Right forelimb (tissue), 1 donor: ENCODE measurements around the gene DIP2C.

Experiments used
- DNase-seq: peaks from one replicate; pipeline ENCODE4 v3.0.0-alpha.2; 2018

Gene DIP2C

DNA sequence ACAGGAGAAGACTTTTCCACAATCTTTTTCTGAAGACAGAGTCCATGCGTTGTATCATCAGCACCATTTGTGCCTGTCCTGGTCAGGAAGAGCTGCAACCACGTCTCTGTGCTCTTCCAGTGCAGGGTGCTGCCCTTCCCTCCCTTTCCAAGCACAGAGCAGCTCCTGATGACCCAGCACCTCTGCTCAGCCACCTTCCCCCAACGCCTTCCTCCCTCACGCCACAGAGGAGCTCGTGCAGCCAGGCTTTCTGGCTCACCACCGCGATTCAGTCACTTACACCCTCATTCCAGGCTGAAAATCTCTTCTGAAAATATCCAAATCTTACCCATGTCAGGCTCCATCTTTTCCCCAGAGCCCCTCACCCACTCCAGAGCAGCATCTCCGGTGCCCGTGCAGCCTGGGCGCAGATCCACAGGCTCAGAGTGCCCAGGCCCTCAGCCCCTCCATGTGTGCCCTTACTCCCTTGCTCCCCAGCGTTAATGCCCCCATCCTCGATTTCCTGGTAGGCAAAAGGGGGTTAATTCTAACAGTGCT lies 181.5 kb downstream of the DIP2C start:
- DNase-seq: no peak

DNA sequence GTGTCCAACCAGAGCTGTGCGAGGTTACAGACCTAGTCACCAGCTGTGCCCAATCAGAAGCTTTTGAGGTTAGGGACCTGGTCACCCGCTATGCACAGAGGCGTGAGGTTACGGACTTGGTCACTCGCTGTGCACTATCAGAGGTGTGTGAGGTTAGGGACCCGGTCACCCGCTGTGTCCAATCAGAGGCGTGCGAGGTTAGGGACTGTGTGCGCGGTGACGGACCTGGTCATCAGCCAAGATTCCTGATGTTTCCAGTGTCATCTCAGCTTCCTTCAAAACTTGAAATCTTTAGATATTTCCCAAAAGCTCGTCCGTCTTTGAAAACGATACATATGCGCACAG lies 182.1 kb downstream of the DIP2C start:
- DNase-seq: no peak

DNA sequence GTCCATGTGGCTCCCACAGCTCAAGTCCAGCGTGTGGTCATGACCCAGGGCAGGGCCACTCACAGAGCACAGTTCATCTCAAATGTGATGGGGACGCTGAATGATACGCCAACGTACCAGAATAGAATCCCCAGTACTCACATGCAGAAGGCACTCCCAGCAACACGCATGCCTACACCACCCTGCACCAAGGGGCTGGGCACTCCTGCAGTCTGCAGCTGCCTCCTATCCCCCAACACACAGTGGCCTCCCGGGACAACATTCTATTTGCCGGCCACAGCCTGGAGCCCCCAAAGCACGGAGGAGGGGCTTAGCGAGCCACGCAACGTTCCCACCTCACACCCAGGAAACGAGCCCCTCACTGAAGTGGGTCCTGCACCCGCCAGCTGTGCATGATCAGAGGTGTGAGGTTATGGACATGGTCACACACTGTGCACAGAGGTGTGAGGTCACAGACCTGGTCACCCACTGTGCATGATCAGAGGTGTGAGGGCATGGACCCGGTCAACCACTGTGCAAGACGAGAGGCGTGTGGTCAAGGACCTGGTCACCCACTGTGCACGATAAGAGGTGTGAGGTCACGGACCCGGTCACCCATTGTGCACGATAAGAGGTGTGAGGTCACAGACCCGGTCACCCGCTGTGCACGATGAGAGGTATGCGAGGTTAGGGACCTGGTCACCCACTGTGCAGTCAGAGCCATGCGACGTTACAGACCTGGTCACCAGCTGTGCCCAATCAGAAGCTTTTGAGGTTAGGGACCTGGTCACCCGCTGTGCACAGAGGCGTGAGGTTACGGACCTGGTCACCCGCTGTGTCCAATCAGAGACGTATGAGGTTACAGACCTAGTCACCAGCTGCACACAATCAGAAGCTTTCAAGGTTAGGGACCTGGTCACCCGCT lies 182.8 kb downstream of the DIP2C start:
- no peak for DNase-seq

DNA sequence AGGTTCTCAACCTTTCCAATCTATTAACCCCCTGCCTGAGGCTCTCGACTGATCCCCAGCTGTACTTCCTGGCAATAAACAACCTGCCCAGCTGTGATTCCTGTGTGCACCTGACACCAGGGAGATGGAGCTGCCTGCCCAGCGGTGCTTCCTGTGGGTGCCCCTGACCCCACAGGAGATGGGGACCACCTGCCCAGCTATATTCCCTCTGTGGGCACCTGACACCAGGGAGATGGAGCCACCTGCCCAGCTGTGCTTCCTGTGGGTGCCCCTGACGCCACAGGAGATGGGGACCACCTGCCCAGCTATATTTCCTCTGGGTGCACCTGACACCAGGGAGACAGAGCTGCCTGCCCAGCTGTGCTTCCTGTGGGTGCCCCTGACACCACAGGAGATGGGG lies 184.0 kb downstream of the DIP2C start:
- DNase-seq: no peak

DNA sequence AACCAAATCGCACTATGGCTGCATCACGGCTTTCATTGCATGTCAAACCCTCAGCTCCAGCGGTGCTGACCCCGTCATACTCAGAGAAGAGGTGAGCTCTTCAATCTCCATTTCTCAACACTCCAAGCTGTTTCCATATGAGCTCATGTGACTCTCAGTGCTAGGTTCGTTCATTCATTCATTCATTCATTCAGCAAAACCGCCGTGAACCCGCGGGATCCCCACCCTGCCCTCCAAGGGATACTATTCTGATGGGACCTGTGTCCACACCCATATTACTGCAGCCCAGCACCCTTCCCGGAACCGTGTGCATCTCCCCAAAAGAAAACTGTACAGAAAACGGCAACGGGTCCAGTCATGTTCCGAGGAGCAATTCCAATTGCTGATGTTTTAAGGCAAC lies 184.7 kb downstream of the DIP2C start:
- no peak for DNase-seq

DNA sequence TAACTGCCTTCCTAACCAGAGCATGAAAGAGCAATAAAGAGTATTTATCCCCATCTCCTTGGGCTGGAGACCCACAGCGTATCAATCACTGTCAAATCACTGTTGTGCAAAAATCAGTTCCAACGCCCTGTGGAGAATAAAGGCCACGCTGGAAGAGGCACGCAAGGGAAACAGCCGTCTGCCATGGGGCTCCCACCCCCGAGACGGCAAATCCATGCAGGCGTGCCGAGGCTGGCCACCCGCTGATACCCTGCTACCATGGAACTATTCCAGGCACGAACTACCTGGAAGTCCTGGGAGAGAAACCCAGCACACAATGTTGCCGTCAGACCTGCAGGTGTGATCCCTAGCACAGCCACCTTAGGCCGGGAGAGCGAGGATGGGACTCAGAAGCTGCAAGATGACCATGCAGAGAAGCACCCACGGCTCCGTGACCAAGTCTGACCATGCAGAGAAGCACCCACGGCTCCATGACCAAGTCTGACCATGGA lies 185.3 kb downstream of the DIP2C start:
- no peak for DNase-seq

DNA sequence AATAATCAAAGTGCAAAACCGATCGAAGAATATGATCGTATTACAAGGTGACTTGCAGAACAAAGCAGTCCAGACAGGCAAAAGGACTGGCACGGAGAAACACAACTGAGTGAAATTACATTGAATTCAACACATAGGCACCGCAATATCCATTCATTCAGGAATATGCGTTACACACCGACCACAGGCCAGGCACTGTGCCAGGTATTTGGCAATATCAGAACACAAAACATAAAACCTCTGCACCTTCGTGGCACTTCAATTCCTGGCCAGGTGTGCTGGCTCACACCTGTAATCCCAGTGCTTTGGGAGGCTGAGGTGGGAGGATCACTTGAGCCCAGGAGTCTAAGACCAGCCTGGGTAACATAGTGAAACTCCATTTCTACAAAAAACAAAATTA lies 187.9 kb downstream of the DIP2C start:
- DNase-seq: peak; percentile 34

DNA sequence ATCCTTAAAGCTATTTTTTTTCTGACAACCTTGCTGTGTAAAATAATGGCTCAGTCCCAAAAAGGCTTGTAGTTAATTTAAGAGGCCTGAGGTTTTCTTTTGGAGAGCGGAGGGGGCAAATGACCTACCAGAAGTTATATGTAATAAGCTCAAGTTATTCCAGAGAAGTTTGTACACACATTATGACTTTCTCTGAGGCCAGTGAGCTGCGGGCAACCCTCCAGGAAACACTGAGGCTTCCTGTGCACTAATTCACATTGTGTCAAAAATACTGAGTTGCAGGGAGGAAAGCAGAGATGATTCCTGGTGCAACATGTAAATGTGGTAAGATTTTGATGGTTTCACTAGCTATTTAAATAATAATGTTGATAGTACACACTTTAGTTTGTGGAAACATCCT lies 188.6 kb downstream of the DIP2C start:
- DNase-seq: no peak

DNA sequence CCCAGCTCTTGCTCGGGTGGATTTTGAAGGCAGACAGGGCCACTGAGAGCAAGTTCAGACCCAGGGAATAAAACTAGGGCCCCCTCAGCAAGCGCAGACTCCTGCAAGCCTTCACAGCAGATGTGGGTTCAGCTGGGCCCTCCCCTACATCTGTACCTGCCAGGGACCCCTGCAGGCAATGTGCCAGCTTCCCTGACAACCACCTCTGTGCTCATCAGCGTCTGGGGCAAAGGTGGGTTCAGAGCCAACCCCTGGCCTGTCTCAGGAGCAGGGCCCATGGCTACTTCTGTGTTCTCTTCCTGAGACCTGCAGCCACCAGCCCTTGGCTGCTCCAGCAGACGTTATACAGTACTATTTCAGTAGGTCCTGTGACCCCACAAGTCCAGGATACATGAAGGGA lies 189.5 kb downstream of the DIP2C start:
- DNase-seq: no peak

DNA sequence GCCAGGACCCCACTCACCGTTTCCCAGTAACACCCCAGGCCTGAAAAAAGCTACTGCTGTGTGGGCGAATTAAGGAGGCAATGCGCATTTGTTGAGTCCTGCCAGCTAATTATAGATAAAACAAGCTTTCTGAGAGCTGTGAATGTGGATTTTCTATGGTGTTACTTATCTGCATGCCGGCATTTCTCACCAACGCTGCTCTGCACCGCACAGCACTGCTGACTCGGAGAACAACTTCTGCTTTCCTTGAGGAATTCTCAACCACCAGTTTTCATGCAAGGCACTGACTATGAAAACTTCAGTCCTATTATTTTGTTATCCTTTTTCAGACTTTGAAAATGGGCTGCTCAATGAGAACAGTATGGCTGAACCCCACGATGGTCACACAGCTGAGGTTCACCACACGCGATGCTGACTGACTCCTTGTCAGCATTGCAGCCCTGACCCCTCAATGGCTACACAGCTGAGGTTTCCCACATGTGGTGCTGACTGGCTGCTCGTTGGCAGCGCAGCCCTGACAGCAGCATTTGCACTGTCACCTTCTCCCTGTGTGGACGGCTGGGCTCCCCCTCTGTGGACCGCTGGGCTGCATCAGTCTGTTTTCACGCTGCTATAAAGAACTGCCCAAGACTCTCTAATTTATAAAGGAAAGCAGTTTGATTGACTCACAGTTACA lies 190.6 kb downstream of the DIP2C start:
- no peak for DNase-seq

DNA sequence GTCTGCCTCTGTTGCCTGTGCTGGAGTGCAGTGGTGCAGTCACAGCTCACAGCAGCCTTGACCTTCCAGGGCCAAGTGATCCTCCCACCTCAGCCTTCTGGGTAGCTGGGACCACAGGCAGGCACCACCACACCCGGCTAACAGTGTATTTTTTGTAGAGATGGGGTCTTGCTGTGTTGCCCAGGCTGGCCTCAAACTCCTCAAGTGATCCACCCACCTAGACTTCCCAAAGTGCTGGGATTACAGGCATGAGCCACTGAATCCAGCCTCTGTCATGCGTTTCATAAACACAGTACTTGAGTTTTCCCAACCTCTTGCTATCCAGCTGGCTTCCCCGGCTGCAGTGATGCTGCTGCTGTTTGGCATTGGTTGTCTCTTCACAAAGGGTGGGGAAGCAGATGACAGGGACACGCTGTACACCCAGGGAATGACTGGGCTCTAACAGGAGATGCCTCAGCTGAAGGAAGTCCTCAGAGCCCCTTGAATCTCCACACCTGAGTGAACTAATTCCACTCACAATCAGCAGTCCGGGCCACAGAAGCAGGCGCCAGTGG lies 191.5 kb downstream of the DIP2C start:
- DNase-seq: no peak

DNA sequence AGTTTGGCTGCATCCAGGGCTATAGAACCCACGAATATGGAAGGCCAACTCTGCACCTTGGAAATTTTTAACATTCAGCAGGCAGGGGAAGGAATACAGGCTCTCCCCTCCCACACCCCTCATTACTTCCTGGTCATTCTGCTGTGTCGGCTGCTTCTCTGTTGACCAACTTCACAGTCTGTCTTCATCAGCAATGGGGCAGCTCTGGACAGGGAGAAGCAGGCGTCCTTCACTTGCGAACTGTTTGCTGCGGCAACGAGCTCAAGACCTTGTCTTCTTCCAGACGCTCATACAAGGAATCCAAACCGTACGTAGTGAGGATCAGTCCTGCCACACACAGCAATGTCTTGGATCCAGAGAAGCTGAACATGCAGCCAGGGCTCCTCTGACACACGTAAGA lies 192.2 kb downstream of the DIP2C start:
- DNase-seq: no peak

DNA sequence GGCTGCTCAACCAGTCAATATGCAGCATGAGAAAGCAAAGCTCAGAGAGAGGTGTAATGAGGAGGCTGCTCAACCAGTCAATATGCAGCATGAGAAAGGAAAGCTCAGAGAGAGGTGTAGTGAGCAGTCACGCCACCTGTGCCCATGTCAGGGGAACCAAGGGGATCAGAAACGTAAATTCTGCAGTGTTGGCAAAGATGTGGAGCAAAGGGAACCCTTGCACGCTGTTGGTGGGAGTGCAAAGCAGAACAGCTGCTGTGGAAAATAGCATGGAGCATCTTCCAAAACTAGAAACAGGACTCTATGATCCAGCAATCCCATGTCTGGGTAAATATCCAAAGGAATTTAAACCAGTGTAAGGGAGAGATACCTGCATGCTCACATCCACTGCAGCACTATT lies 194.9 kb downstream of the DIP2C start:
- DNase-seq: no peak

DNA sequence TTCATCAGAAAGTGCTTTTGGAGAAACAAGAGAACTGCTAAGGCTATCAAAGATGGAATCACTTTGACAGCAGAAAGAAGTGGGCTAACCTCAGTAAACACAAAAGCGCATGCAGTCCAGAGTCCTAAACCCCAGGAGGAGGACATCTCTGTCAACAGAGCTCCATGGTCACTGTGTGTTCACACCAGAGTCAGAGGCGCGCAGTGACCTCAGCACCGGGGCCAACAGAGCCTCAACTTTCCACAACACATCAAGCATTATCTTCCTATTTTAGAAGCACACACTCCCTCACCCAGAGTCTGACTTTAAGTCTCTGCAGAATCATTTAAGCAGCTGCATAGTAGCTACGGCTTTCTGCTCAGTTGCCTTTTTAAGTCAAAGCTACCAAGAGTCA lies 195.3 kb downstream of the DIP2C start:
- DNase-seq: peak; percentile 38

DNA sequence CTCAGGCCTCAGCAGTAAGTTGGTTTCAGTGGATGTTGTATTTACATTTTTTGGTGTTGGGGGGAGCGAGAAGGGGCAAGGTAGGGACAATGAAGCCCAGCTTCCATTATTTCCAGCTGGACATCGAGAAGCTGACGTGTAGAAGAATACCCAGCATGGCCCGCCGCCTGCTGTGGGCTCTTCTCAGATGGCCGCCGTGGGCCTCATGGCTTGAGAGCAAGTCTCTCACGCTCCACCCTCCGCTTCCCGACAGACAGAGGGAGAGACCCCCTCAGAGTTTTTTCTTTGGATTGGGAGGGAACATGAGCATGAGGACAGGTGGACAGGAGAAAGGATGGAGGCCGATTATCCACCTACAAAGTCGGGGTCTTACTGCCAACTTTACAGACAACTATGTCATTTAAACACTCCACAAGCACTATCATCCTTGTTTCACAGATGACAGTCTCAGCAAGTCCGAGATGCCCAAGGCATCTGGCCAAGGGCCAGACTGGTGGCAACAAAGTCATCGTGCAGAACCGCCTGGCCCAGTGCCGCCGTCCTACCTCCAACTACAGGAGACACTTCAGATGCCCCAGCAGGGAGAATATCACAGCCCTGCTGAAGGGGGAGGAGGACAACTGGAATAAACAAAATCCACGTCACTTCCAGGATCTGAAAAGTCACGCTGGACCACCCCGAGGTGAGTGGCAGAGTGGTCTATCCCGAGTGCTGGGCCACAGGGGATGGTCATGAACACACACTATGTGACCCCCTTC lies 195.9 kb downstream of the DIP2C start:
- no peak for DNase-seq

DNA sequence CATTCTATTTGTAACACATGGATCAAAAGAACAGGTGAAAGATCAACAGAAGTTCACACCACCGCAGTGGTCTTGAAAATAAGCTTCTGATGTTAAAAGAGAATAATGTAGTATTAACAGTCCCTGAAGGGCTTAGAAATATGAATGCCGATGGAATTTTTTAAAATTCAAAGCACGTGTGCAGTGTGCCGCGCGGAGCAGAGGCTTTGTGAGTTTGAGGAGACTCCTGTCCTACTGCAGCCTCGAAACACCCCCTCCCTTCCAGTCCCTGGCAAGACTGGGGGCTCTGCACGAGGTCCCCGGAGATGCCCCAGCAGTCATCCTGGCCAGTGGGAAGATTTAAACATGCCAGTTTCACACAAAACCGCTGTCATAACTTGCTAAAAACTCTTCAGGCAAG lies 196.6 kb downstream of the DIP2C start:
- DNase-seq: no peak

DNA sequence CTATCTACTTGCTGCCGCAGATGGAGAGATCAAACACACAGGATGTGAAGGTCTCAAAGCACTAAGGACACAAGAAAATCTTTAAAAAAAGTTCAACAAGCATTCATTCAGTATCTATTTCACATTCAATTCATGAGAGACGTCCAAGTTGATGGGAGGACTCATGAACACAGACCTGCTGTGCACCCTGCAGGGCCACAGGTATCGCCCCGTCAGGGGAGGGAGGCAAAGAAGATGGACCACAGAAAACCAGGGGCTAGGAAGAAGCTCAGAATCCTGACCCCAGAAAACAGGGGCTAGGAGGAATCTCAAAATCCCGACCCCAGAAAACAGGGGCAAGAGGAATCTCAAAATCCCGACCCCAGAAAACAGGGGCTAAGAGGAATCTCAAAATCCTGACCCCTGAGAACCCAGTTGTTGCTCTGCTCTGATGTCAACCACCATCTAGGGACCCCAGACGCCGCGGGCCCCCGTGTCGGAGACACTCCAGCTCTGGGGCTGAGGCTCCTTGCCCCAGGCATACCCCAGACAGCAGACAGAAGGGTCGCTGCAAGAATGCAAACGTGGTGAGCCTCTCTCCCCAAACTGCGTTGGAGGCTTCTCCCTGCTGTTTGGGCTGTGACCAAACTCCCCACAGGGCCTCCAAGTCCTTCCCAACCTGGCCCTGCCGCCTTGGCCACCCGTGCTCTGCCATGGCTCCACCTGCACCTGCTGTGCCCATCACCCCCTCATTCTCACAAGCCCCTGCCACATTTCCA lies 197.6 kb downstream of the DIP2C start:
- no peak for DNase-seq

DNA sequence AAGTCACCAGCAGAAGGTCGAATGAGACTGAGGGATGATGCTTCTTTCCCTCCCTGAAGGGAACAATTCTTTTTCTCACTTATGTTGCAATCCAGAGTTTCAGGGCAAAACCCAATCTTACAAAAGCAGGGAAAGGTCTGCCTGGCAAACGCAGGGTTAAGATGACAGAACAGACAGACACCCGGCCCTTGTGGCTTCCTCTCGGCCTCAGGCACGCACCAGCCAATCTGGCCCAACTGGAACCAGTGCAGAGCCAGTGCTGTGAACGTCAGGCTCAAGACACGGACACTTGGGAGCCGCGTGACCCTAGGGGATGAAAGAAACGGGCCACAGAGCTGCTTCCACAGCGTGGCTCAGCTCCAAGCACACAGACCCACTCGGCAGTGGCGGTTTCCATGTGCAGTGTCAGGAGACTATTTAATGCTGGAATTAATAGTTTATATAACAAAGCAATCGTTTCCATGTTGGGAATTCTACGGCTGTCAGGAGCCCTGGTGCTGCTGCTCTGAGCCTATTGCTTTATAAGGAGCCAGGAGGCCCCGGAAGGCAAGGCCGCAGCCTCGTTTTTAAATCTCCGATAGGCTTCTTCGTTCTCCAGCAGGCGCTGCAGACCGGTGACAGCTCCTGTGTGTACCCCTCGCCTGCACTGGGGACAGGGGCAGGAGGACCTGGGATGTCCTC lies 198.4 kb downstream of the DIP2C start:
- no peak for DNase-seq

DNA sequence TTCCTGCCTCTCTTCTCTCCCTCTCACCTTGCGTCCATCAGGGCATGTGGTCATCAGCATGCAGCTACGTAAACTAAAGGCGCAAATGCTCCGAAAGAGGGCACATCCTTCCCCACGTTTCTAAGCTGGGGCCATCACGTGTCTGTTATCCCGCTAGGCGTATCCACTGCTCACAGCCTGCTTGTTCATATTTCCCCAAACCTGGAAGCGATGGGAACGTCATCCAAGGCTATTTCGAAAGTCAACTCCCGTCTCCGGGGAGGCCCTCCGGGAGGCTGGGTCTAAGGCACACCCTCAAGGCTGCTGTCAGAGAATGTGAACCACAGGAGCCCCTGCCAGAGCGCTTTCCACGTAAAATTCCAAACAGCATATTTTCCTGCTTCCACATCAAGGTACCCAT lies 199.2 kb downstream of the DIP2C start:
- no peak for DNase-seq

DNA sequence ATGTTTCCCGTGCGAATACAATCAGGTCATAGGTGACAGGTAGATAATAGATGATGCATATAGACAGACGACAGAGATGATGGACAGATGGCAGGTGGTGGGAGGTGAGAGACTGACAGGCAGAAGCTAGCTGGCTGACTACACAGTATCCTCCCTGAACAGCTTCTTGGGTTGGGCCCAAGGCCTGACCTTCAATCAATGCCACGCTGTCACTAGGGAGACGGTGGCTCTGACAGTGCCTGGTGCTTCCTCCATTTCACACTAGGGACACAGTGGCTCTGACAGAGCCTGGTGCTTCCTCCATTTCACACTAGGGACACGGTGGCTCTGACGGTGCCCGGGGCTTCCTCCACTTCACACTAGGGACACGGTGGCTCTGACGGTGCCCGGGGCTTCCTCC lies 200.1 kb downstream of the DIP2C start:
- DNase-seq: no peak

DNA sequence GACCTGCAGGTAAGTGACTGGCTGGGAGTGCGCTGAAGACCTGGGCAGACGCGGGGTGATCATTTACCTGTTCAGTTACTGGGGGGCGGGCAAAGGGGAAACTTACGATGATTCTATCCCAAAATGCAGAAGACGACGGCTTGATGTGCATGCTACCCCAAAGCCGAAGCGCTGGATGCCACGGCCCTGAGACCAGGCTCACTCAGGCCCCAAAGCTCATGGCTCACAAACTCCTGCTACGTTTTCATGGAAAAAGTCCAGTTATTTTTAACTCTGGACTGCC lies 200.6 kb downstream of the DIP2C start:
- DNase-seq: no peak
